ENCODE data around the gene SYNGAP1.

DNA sequence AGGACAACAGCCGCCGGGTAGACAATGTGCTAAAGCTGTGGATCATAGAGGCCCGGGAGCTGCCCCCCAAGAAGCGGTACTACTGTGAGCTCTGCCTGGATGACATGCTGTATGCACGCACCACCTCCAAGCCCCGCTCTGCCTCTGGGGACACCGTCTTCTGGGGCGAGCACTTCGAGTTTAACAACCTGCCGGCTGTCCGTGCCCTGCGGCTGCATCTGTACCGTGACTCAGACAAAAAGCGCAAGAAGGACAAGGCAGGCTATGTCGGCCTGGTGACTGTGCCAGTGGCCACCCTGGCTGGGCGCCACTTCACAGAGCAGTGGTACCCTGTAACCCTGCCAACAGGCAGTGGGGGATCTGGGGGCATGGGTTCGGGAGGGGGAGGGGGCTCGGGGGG is 17.8 kb downstream of the SYNGAP1 start:
- TF ChIP-seq POLR2A (IDR thresholded peaks at IDR 0.05; ENCODE audit: low read length) (no peak), GATA1 (IDR thresholded peaks at IDR 0.05; ENCODE audit: low read depth, low read length) (no peak)
